Lower leg skin (tissue), 3 donors: ENCODE measurements around the gene IRF1.

Source experiments
- POLR2A ChIP-seq, 2 donors: fragments of 450-650 bp; IDR thresholded peaks; one replicate each; pipeline ENCODE4 v1.6.1; 2016 to 2017; ENCODE audit warnings: antibody characterized with exemption in 2 of 2, mild to moderate bottlenecking in 1 of 2, moderate library complexity in 1 of 2
- TF ChIP-seq, protein P1 (sequence below), 3 donors: fragments of 450-650 bp; IDR thresholded peaks; one replicate each; pipeline ENCODE4 v1.5.1; 2016; ENCODE audit warnings: antibody characterized with exemption in 3 of 3, mild to moderate bottlenecking in 3 of 3, moderate library complexity in 2 of 3

DNA sequence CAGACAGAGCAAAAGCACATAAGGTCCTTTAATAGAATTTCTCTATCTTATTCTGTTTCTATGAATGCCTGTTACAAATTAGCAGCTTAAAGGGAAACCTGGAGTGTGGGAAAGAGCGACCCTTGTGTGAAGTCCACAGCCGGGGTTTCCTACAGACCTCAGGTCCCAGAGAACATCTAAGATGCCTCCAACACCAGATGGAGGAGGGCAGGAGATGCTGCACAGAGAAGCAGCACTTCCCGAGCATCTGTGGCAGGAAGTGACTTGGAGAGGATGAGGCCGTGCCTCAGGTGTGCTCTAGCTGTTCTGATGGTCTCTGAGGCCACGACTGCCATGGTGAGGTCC lies 26.8 kb downstream of the IRF1 start:
- TF ChIP-seq, protein P1, sequence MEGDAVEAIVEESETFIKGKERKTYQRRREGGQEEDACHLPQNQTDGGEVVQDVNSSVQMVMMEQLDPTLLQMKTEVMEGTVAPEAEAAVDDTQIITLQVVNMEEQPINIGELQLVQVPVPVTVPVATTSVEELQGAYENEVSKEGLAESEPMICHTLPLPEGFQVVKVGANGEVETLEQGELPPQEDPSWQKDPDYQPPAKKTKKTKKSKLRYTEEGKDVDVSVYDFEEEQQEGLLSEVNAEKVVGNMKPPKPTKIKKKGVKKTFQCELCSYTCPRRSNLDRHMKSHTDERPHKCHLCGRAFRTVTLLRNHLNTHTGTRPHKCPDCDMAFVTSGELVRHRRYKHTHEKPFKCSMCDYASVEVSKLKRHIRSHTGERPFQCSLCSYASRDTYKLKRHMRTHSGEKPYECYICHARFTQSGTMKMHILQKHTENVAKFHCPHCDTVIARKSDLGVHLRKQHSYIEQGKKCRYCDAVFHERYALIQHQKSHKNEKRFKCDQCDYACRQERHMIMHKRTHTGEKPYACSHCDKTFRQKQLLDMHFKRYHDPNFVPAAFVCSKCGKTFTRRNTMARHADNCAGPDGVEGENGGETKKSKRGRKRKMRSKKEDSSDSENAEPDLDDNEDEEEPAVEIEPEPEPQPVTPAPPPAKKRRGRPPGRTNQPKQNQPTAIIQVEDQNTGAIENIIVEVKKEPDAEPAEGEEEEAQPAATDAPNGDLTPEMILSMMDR (IDR thresholded peaks at IDR 0.05), result no peak
- no peak for TF ChIP-seq POLR2A (IDR thresholded peaks at IDR 0.05)
